Nephron progenitor cell (in vitro differentiated cells): Measurements from ENCODE around the gene LRRC74A.

Source experiments
- DNase-seq: peaks from one replicate; pipeline ENCODE4 v3.0.0; 2021
- H3K27ac Mint-ChIP-seq: 2 replicates; pipeline ENCODE4 v1.8.0; 2021; ENCODE audit warnings: mild to moderate bottlenecking, moderate library complexity, mixed read lengths
- H3K27me3 Mint-ChIP-seq: 2 replicates; pipeline ENCODE4 v1.8.0; 2021; ENCODE audit warnings: mild to moderate bottlenecking, low read depth, mixed read lengths; ENCODE audit not compliant: poor library complexity
- H3K36me3 Mint-ChIP-seq: 2 replicates; pipeline ENCODE4 v1.8.0; 2021; ENCODE audit warnings: low read depth, mixed read lengths
- H3K4me1 Mint-ChIP-seq: 2 replicates; pipeline ENCODE4 v1.8.0; 2021; ENCODE audit warnings: mixed read lengths
- H3K4me3 Mint-ChIP-seq: 2 replicates; pipeline ENCODE4 v1.8.0; 2021; ENCODE audit warnings: mild to moderate bottlenecking, moderate library complexity, mixed read lengths
- H3K9me3 Mint-ChIP-seq: 2 replicates; pipeline ENCODE4 v1.8.0; 2021; ENCODE audit warnings: mild to moderate bottlenecking, moderate library complexity, mixed read lengths
- TF ChIP-seq, protein P1 (sequence below): fragments of 200-600 bp; sonication (generic); IDR thresholded peaks from 2 replicates; pipeline ENCODE4 v1.5.0; 2021; ENCODE audit warnings: antibody characterized with exemption

Gene LRRC74A

DNA sequence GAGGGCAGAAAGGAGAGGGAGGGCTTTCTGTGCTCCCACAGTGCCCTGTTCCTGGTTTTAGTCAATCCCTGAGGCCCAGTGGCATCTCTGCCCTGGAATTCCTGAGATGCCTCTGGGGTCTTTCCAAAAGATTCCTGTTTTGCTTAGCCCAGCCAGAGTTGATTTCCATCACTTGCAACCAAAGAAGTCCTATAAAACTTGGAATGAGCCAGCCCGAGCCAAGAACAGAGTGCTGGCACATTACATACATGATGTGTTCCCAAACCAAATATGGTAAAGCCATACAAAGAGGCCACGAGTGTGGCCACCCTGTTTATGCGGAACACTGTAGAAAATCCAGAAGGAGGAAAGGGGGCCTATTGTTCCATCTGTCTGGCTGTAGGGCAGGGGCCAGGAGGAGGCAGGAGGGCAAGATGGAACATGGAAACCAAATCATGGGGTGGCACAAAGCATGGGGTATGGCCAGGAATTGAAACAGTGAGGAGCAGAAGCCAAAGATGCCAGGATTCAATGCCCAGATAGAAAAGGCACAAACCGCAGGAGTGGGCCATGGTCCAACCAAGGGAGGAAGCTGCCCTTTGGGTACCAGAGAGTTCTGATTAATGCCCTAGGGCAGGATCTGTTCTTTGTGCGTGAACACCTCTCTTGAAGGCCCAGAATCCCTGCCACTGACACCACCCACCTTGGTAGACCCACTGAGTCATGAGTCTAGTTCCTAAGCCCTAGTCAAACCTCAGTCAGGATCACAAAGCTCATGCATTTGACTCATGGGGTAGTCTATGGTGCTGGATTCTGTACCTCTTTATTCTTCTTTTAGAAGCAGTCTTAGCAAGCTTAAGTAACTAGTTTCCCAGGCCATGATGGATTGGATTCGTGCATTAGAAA, 75.2 kb downstream of the LRRC74A start:
- H3K9me3 Mint-ChIP-seq, result peaks cover 20% of the 10 kb centered on the region
- no peak overlapping the region for H3K27ac Mint-ChIP-seq
- TF ChIP-seq, protein P1, sequence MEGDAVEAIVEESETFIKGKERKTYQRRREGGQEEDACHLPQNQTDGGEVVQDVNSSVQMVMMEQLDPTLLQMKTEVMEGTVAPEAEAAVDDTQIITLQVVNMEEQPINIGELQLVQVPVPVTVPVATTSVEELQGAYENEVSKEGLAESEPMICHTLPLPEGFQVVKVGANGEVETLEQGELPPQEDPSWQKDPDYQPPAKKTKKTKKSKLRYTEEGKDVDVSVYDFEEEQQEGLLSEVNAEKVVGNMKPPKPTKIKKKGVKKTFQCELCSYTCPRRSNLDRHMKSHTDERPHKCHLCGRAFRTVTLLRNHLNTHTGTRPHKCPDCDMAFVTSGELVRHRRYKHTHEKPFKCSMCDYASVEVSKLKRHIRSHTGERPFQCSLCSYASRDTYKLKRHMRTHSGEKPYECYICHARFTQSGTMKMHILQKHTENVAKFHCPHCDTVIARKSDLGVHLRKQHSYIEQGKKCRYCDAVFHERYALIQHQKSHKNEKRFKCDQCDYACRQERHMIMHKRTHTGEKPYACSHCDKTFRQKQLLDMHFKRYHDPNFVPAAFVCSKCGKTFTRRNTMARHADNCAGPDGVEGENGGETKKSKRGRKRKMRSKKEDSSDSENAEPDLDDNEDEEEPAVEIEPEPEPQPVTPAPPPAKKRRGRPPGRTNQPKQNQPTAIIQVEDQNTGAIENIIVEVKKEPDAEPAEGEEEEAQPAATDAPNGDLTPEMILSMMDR, result no peak
- peaks cover 30% of the 10 kb centered on the region for H3K27me3 Mint-ChIP-seq
- peaks cover 38% of the 10 kb centered on the region for H3K4me1 Mint-ChIP-seq
- no peak overlapping the region for H3K4me3 Mint-ChIP-seq
- H3K36me3 Mint-ChIP-seq, result no peaks in the 10 kb centered on the region
- DNase-seq, result no peak

DNA sequence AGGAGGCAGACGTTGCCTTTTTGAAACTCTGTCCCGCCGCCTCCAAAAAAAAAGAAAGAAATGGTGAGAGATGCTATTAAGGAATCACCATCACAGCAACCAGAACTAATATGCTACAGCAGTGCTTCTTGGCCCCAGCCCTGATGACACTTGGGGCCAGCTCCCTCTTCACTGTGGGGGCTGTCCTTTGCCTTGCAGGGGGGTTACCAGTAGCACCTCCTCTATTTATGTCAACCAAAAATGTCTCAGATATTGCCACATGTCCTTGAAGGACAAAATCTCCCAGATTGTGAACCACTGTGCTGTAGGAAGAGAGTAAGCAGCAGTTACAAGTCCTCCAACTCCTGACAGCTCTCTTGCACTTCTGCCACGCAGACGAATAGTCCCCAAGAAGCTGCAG, 76.4 kb downstream of the LRRC74A start:
- TF ChIP-seq, protein P1, result no peak
- peaks cover 38% of the 10 kb centered on the region for H3K4me1 Mint-ChIP-seq

DNA sequence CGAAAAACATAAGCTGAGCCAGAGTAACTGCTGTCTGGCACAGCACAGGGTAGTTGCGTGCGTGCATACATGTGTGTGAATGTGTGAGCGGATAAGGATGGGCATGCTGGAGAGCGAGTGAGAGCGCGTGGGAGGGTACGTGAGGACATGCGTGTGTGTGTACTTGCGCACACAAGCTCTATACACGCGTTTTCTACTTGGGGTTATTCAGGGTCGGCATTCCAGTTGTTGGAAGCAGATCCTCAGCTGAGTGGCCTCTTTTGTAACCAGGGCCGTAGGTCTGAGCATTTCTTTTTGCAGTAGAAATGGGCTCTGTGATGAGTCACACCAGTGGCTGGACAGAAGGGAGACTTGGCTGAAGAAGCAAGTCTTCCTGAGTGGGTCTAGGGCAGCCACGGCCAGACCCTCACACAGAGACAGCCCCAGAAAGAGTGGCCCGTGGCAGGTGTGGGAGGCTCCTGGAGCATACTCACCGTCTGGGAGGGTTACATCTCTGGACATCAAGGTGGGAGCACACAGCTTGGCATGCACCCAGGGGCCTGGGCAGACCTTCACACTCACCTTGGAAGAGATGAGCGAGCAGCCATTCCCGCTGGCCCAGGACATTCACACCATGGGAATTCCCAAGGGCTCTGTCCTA, 78.0 kb downstream of the LRRC74A start:
- Mint-ChIP-seq H3K27me3 (peaks cover 31% of the 10 kb centered on the region), H3K9me3 (peaks cover 17% of the 10 kb centered on the region), H3K4me1 (peaks cover 38% of the 10 kb centered on the region), H3K36me3 (no peaks in the 10 kb centered on the region), H3K27ac (peak overlapping the region; percentile 66), H3K4me3 (no peak overlapping the region)
- no peak for DNase-seq
- TF ChIP-seq, protein P1, result no peak

More for the DNA sequence above, 76.4 kb downstream of the LRRC74A start:
- no peak for DNase-seq
- H3K36me3 Mint-ChIP-seq, result no peaks in the 10 kb centered on the region
- H3K27me3 Mint-ChIP-seq, result peaks cover 27% of the 10 kb centered on the region
- peaks cover 20% of the 10 kb centered on the region for H3K9me3 Mint-ChIP-seq
- H3K4me3 Mint-ChIP-seq, result no peak overlapping the region
- no peak overlapping the region for H3K27ac Mint-ChIP-seq

DNA sequence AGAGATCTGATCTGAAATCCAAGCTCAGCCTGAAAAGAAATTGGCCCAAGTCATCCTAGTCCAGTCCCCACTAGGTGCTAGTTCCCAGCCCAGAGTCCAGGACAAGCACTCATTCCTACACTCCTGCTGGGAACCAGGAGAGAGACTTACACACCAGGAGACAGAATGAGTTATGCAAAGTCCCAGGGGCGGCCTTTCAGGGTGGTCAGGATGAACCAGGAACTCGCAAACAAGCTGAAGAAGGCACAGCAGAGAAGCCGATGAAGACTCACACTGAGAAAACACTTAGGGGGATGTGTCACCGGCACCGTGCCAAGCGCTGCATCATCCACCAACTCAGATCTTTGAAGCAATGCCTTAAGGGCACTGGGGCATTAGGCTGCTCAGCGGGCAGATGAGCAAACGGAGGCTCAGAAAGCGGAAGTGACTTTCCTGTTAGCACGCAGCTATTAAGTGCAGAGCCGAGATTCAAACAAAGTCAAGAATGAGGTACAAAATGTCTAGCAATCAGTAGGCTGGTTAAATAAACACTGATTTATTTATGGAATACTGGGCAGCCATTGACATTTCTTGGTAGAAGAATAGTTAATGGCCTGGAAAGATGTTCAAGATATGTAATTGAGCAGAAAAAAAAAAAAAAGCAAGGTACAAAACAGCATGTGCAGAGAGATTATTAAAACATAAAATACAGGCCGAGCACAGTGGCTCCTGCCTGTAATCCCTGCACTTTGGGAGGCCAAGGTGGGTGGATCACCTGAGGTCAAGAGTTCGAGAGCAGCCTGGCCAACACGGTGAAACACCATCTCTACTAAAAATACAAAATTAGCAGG, 78.7 kb downstream of the LRRC74A start:
- Mint-ChIP-seq H3K9me3 (peaks cover 11% of the 10 kb centered on the region), H3K4me3 (no peak overlapping the region), H3K4me1 (peaks cover 38% of the 10 kb centered on the region), H3K36me3 (no peaks in the 10 kb centered on the region), H3K27me3 (peaks cover 33% of the 10 kb centered on the region), H3K27ac (peak overlapping the region; percentile 66)
- DNase-seq, result no peak
- TF ChIP-seq, protein P1, result no peak

DNA sequence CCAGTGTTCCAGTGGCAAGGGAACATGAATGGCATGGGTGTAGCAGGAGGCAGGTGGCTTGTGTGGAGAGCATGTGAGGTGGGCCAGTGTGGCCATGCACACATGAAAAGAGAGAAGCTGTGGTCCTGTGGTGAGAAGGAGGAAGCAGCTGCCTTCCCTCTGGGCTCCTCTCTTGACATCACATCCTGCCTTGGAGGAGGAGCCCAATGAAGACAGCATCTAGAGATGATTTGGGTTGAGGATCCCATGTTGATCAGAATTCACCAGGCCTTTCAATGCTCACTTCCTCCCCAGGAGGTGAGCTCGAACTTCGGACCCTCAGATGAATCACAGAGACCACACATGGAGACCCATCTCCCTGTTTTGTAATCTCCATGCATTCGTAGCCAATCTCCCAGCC, 82.6 kb downstream of the LRRC74A start:
- no peak overlapping the region for H3K4me3 Mint-ChIP-seq
- no peaks in the 10 kb centered on the region for H3K9me3 Mint-ChIP-seq
- DNase-seq, result no peak
- H3K27ac Mint-ChIP-seq, result no peak overlapping the region
- H3K4me1 Mint-ChIP-seq, result peaks cover 33% of the 10 kb centered on the region
- TF ChIP-seq, protein P1, result no peak
- H3K27me3 Mint-ChIP-seq, result peaks cover 18% of the 10 kb centered on the region
- no peaks in the 10 kb centered on the region for H3K36me3 Mint-ChIP-seq
